Measurements from ENCODE around the gene FGGY.
"Not testable (repeated sequence)": the region's sequence is repeated elsewhere in the genome, so short reads cannot be mapped to it uniquely, and the experiment has no call there.

FGGY gene

DNA sequence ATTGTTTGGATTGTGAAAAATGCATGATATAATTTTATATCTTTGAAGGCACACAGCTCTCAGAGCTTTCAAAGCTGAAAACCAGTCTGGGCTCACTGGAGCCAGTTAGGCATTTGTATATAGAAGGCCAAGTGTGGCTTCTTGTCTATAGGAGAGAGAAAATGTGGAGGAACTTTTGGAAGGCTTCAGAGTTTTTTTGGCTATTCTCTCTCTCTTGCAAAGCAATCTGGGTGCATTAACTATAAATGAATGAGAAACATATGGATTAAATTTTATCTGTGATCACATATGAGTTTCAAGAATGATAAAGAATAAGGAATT, 301.2 kb downstream of the FGGY start:
- no peak overlapping the region for H3K4me3 ChIP-seq (ENCODE audit: low read depth, low read length)
- TF ChIP-seq, protein P1, sequence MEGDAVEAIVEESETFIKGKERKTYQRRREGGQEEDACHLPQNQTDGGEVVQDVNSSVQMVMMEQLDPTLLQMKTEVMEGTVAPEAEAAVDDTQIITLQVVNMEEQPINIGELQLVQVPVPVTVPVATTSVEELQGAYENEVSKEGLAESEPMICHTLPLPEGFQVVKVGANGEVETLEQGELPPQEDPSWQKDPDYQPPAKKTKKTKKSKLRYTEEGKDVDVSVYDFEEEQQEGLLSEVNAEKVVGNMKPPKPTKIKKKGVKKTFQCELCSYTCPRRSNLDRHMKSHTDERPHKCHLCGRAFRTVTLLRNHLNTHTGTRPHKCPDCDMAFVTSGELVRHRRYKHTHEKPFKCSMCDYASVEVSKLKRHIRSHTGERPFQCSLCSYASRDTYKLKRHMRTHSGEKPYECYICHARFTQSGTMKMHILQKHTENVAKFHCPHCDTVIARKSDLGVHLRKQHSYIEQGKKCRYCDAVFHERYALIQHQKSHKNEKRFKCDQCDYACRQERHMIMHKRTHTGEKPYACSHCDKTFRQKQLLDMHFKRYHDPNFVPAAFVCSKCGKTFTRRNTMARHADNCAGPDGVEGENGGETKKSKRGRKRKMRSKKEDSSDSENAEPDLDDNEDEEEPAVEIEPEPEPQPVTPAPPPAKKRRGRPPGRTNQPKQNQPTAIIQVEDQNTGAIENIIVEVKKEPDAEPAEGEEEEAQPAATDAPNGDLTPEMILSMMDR (IDR thresholded peaks at IDR 0.05; ENCODE audit: low read depth, low read length, missing control alignments): no peak

DNA sequence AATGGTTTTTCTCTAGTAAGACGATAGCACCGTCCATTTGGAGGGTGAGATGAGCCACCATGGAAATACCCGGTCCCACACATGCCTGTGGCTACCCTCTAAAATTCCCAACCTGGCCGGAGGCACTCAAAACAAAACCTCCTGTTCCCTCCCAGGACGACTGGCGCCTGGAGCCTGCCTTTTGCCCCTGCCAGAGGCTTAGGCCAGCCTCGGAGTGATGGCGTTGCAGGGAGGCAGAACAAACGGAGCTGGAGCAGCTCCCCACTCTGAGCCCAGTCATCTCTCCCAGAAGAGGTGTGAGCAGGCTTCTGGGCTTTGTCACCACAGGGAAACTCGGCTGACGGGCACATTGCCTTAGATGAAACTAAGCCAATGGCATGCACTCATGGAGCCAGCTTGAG, 304.1 kb downstream of the FGGY start:
- no peak for DNase-seq (ENCODE audit: low read depth)
- TF ChIP-seq, protein P1 (IDR thresholded peaks at IDR 0.05; ENCODE audit: low read depth, low read length, missing control alignments): no peak

More for the DNA sequence above, 301.2 kb downstream of the FGGY start:
- DNase-seq (ENCODE audit: low read depth): no peak

DNA sequence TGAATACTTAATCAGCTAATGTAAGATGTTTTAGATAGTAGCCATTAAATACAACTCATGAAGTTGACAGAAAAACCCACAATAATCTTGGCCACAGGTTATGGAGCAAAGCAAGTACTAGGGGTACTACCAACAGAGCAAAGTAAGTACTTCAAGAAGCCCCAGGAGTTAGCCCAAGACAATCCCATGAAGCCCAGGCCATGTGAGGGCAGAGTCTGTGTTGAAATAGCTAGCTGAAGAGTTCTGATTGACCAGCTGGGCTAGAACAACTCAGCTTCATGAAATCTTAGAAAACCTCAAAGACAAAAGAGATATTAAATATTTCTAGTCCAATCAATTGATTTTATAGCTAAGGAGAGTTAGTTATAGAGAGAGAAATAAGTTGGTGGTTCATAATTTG, 304.9 kb downstream of the FGGY start:
- no peak for DNase-seq (ENCODE audit: low read depth)
- no peak overlapping the region for H3K4me3 ChIP-seq (ENCODE audit: low read depth, low read length)
- TF ChIP-seq, protein P1 (IDR thresholded peaks at IDR 0.05; ENCODE audit: low read depth, low read length, missing control alignments): no peak

More for the DNA sequence above, 304.1 kb downstream of the FGGY start:
- H3K4me3 ChIP-seq (ENCODE audit: low read depth, low read length): no peak overlapping the region

DNA sequence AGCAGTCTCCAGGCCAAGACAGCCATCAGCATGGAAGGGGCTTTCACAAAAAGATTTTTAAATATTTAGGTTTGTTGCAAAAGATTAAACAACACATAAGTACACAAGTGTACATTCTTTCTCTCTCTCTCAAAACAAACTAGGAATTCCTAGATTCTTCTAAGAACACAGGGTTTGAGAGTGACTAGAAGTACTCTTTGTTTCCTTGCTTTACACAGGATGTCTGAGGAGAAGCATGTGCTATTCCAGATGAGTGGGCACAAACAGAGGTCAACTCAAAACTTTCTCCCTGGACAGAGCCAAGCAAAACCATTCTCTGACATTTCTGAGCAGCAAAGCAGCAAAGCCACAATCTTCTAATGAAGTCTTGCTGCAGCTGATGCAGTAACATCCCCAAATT, 307.3 kb downstream of the FGGY start:
- TF ChIP-seq, protein P1 (IDR thresholded peaks at IDR 0.05; ENCODE audit: low read depth, low read length, missing control alignments): no peak
- H3K4me3 ChIP-seq (ENCODE audit: low read depth, low read length): no peak overlapping the region
- DNase-seq (ENCODE audit: low read depth): no peak

DNA sequence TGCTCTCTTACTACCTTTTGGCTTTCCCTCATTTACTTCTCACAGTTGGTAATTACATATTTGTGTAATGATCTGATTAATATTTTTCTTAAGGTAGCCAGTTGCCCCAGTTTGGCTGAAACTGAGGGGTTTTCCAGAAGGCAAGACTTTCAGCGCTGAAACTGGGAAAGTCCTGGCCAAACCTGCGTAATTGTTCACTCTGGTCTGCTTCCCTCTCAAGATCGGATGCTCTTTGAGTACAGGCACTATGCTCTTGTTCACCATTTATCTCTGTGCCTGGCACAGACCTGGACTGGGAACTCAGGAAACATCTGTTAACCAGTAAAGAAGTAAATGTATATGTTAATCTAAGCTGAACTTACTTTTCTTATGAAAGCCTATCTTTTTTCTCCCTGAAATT, 308.3 kb downstream of the FGGY start:
- DNase-seq (ENCODE audit: low read depth): no peak
- TF ChIP-seq, protein P1 (IDR thresholded peaks at IDR 0.05; ENCODE audit: low read depth, low read length, missing control alignments): no peak

DNA sequence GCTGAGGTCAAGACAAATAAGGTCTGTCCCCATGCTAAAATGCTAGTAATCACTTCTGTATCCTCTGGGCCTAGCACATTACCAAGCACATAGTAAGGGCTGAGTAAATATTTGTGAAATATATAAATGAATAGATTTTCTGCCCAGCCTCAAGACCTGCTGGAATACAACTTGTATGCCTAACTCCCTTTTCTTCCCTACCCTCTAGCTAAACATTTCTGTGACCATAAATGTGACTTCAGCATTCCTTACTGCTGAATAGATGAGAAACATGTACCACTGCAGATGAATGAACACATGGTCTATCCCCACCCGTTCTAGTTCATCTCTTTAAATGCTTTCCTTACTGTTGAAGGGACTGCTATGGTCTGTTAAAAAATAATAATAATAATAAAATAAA, 308.9 kb downstream of the FGGY start:
- TF ChIP-seq, protein P1 (IDR thresholded peaks at IDR 0.05; ENCODE audit: low read depth, low read length, missing control alignments): no peak
- no peak overlapping the region for H3K4me3 ChIP-seq (ENCODE audit: low read depth, low read length)
- no peak for DNase-seq (ENCODE audit: low read depth)

More for the DNA sequence above, 308.3 kb downstream of the FGGY start:
- no peak overlapping the region for H3K4me3 ChIP-seq (ENCODE audit: low read depth, low read length)

DNA sequence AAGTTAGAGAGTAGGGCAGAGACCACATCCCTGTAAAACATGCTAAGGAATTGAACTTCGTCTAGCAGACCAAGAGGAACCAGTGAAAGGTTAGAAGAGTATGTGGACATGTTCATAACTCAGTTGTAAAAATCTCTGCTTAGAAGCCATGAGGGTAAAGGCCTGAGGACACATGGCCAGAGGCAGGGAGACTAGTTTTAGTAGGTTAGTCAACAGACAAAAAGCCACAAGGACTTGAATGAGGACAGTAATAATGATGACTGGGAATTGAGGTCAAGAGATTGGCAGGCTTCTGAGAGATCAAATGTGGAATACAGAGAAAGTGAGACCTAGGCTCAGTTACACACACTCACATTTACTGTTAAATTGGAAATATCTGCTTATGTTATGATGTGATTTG, 312.4 kb downstream of the FGGY start:
- no peak for DNase-seq (ENCODE audit: low read depth)
- TF ChIP-seq, protein P1 (IDR thresholded peaks at IDR 0.05; ENCODE audit: low read depth, low read length, missing control alignments): no peak
- no peak overlapping the region for H3K4me3 ChIP-seq (ENCODE audit: low read depth, low read length)

DNA sequence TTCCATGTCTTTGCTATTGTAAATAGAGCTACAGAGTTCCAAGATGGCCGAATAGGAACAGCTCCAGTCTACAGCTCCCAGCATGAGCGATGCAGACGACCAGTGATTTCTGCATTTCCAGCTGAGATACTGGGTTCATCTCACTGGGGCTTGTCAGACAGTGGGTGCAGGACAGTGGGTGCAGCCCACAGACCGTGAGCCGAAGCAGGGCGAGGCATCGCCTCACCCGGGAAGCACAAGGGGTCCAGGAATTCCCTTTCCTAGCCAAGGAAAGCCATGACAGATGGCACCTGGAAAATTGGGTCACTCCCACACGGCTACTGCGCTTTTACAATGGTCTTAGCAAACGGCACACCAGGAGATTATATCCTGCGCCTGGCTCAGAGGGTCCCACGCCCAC, 313.6 kb downstream of the FGGY start:
- not testable (repeated sequence) for H3K4me3 ChIP-seq (ENCODE audit: low read depth, low read length); DNase-seq (ENCODE audit: low read depth)
